ENCODE measurements around the gene ARHGAP29.

Gene ARHGAP29

GRCh38 chr1:94247138-94248094 is 10.0 kb upstream of the ARHGAP29 start:
- Mint-ChIP-seq H3K9me3 (peaks cover 11 to 22% of the 10 kb centered on the region in 2 donors), H3K27me3 (peaks cover 91% of the 10 kb centered on the region), H3K4me3 (peak overlapping the region; percentile 74 to 81), H3K4me1 (peaks cover 15% of the 10 kb centered on the region), H3K27ac (peak overlapping the region in 1 of 2 donors; percentile 3)
- peak; percentile 70 for ATAC-seq
- DNase-seq: peak; percentile 24 to 26

DNA sequence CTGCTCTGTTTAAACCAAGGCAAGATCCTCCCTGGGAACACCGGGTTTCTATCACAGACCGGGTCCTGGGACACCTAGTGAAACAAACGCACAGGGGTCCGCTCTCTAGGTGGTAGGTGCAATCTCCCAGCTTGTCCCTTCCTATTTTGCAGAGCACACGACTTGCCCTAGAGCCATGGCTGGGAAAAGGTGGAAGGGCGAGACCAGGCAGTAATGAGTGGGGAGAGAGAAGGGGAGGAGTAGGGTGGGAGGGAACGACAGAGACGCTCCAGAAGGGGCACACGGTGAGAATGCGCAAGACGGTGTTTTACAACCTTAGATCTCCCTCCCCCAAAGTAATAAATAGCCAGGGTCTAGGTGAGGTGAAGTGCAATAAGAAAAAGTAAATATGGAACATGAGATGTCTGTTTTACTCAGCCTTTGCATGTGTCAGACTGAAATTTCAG is 9.3 kb upstream of the ARHGAP29 start:
- H3K27ac Mint-ChIP-seq: peak overlapping the region in 1 of 2 donors; percentile 3
- DNase-seq: no peak
- peaks cover 15% of the 10 kb centered on the region for H3K4me1 Mint-ChIP-seq
- H3K27me3 Mint-ChIP-seq: peaks cover 91% of the 10 kb centered on the region
- ATAC-seq: peak; percentile 27
- peaks cover 11 to 29% of the 10 kb centered on the region in 2 donors for H3K9me3 Mint-ChIP-seq
- peak overlapping the region; percentile 74 to 81 for H3K4me3 Mint-ChIP-seq

GRCh38 chr1:94245747-94246438 is 8.5 kb upstream of the ARHGAP29 start:
- Mint-ChIP-seq H3K9me3 (peaks cover 11 to 30% of the 10 kb centered on the region in 2 donors), H3K4me3 (no peak overlapping the region), H3K27me3 (peaks cover 91% of the 10 kb centered on the region), H3K27ac (no peak overlapping the region), H3K4me1 (peaks cover 15% of the 10 kb centered on the region)
- no peak for ATAC-seq
- DNase-seq: no peak

DNA sequence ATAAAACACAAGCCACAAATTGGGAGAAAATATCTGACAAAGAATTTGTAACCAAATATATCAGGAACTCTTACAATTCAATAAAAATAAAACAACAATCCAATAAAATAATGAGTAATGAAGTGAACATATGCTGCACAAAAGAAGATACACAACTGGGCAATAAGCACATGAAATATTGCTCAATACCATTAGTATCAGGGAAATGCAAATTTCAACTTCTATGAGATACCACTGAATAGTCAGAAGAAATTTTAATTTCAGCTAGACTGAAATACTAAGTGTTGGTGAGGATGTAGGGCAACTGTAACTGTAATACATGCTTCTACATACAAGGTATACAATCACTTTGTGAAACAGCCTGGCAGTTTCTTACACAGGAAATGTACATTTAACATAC is 7.4 kb upstream of the ARHGAP29 start:
- no peak for ATAC-seq
- Mint-ChIP-seq H3K9me3 (peaks cover 11 to 30% of the 10 kb centered on the region in 2 donors), H3K27ac (no peak overlapping the region), H3K27me3 (peaks cover 95% of the 10 kb centered on the region), H3K4me1 (peaks cover 15% of the 10 kb centered on the region), H3K4me3 (no peak overlapping the region)
- no peak for DNase-seq

DNA sequence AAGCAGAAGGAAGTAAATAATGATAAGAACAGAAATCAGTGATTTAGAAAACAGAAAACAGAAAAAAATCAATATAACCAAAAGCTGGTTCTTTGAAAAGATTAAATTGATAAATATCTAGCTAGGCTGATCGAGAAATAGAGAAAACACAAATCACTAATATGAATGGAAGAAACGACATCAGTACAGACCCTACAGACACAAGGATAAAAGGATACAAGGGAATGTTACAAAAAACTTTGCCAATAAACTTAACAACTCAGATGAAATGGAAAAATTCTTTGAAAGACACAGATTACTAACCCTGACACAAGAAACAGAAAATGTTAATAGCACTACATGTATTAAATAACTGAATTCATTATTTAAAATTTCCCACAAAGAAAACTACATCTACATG is 6.3 kb upstream of the ARHGAP29 start:
- Mint-ChIP-seq H3K27me3 (peaks cover 95% of the 10 kb centered on the region), H3K27ac (no peak overlapping the region), H3K9me3 (peaks cover 11 to 30% of the 10 kb centered on the region in 2 donors), H3K4me3 (no peak overlapping the region), H3K4me1 (peaks cover 15% of the 10 kb centered on the region)
- DNase-seq (no peak), ATAC-seq (no peak)

DNA sequence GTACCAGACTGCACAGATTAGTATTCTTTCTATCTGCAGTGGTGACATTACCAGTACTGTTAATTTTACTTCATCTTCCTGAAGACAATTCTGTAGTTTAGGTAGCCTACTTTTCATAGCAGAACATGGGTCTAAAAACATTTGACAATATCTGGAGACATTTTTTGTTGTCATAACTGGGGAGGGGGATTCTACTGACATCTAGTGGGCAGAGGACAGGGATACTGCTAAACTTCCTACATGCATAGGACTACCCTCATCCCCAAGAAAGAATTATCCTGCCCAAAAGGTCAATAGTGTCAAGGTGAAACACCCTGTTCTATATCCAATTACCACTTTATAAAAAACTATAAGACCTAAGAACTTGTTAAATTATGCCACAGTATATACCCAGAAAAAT is 3.4 kb upstream of the ARHGAP29 start:
- no peak for DNase-seq
- Mint-ChIP-seq H3K27me3 (peaks cover 97% of the 10 kb centered on the region), H3K4me3 (no peak overlapping the region), H3K4me1 (peaks cover 11% of the 10 kb centered on the region), H3K9me3 (peaks cover 11 to 30% of the 10 kb centered on the region in 2 donors), H3K27ac (no peak overlapping the region)
- no peak for ATAC-seq

GRCh38 chr1:94239796-94240195 is 2.4 kb upstream of the ARHGAP29 start:
- no peak overlapping the region for H3K27ac Mint-ChIP-seq
- ATAC-seq (no peak), DNase-seq (no peak)
- H3K9me3 Mint-ChIP-seq: peaks cover 11 to 30% of the 10 kb centered on the region in 2 donors
- H3K4me3 Mint-ChIP-seq: no peak overlapping the region
- peaks cover 93% of the 10 kb centered on the region for H3K27me3 Mint-ChIP-seq
- H3K4me1 Mint-ChIP-seq: peaks cover 14% of the 10 kb centered on the region

DNA sequence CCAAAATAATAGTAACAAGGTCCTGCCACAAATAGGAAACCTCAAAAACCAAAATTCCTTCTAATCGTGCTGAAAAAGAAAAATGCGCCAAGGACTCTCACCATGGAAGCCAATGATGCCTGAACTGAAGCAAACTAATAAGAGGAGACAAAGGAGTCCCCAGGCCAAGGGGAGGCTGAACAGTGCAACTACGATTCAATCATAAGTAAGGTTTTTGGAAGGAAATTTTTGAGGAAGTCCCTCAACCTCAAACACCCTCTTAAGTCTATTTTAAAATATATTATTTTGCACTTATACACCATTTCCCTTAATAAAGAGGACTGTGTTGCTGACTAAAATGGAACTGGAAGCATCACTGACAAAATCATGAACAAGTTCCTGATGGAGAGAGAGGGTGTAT is 1.7 kb upstream of the ARHGAP29 start:
- Mint-ChIP-seq H3K4me1 (peaks cover 14% of the 10 kb centered on the region), H3K27ac (no peak overlapping the region), H3K9me3 (peaks cover 11 to 25% of the 10 kb centered on the region in 2 donors), H3K27me3 (peaks cover 93% of the 10 kb centered on the region), H3K4me3 (no peak overlapping the region)
- DNase-seq (no peak), ATAC-seq (no peak)

- peak; percentile 51 for ATAC-seq
- peak in 1 of 2 donors; percentile 13 for DNase-seq
These were observed 624 bp downstream of the ARHGAP29 start for GRCh38 chr1:94236630-94237290.

GRCh38 chr1:94236013-94236491 is 1.3 kb downstream of the ARHGAP29 start:
- Mint-ChIP-seq H3K4me1 (peaks cover 14% of the 10 kb centered on the region), H3K9me3 (no peaks in the 10 kb centered on the region), H3K27ac (no peak overlapping the region), H3K4me3 (peak overlapping the region; percentile 59 to 74), H3K27me3 (peaks cover 92% of the 10 kb centered on the region)
- no peak for DNase-seq
- ATAC-seq: no peak

More at GRCh38 chr1:94236630-94237290, 624 bp downstream of the ARHGAP29 start:
- Mint-ChIP-seq H3K4me1 (peaks cover 14% of the 10 kb centered on the region), H3K4me3 (peak overlapping the region; percentile 59 to 74), H3K9me3 (peaks cover 0 to 2% of the 10 kb centered on the region in 2 donors), H3K27ac (no peak overlapping the region), H3K27me3 (peaks cover 90% of the 10 kb centered on the region)

DNA sequence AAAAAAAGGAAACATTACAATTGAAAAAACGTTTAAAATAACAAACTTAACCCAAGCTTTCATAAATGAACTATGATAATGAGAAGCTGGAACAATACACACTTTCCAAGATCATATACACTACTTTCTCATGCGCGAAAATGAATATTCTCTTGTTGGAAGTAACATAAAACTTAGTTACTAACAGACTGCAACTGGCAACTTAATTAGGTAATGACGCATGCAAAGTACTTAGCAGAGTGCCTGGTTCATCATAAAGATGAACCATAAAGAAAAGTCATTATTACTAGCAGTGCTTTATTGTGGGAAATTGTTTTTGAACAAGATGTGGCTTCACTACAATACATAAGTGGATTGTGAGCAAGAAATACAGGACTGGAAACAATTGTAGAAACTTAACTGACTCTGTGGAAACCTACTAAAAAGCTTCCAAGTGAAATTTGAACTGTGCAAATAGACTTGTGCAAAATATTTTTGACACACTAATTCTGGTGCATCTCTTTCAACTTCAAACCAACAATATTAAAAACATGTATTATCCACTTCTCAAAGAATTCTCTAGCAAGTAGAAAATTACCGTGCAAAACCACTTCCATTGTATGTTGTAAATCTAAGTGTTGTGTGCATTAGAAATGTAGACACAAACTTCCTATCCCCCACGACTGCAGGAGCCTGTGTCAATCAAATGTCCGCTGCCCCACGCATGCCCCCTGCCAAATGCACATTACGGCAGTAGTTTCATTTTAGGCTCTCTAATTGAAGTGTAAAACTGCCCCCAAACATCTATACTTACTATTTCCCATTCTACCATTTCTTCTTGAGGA is 2.0 kb downstream of the ARHGAP29 start:
- peaks cover 86% of the 10 kb centered on the region for H3K27me3 Mint-ChIP-seq
- no peak for DNase-seq
- H3K4me3 Mint-ChIP-seq: no peak overlapping the region
- H3K27ac Mint-ChIP-seq: no peak overlapping the region
- peaks cover 14% of the 10 kb centered on the region for H3K4me1 Mint-ChIP-seq
- no peaks in the 10 kb centered on the region for H3K9me3 Mint-ChIP-seq
- ATAC-seq: no peak

- Mint-ChIP-seq H3K4me3 (no peak overlapping the region), H3K27me3 (peaks cover 78% of the 10 kb centered on the region), H3K4me1 (peaks cover 14% of the 10 kb centered on the region)
These were observed 2.8 kb downstream of the ARHGAP29 start for GRCh38 chr1:94234615-94235014.

DNA sequence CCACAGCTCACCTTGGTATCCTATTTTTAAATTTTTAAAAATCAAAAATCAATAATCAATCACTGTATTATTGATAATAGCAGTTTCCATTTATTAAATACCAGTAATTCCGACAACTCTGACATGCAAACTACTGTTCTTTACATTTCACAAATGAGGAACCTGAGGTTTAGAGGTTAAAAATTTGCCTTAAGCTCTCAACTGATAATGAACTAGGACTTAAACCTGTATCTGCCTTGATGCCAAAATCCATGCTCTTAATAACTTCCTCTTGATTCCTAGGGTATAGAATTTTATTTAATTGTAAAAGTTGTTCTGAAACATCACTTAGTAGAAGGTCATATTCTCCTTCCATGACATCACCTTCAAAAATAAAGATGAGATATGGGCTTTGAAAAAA is 5.6 kb downstream of the ARHGAP29 start:
- ATAC-seq (no peak), DNase-seq (no peak)
- Mint-ChIP-seq H3K9me3 (no peaks in the 10 kb centered on the region), H3K4me3 (no peak overlapping the region), H3K4me1 (peaks cover 13% of the 10 kb centered on the region), H3K27me3 (peaks cover 50% of the 10 kb centered on the region), H3K27ac (no peak overlapping the region)

More at GRCh38 chr1:94234615-94235014, 2.8 kb downstream of the ARHGAP29 start:
- no peaks in the 10 kb centered on the region for H3K9me3 Mint-ChIP-seq
- DNase-seq: no peak
- ATAC-seq: no peak
- no peak overlapping the region for H3K27ac Mint-ChIP-seq

DNA sequence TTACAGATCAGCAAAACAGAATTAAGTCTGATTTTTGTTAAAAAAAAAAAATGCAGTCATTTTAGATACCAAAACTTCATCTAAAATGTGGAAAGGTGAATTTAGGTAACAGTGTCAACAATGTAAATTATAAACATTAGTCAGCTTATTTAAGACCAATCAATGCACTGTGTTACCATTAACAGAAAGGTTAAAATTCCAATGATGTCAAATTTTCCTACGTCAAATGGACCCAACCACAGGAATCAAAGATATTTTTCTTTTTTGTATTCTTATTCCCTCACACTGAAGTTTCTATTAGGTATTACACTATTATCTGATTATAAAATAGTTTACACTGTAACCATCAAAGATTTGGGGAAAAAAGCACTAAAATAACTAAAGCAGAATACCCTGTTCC is 6.5 kb downstream of the ARHGAP29 start:
- H3K27ac Mint-ChIP-seq: no peak overlapping the region

More for the DNA sequence above, 6.5 kb downstream of the ARHGAP29 start:
- DNase-seq: no peak
- no peaks in the 10 kb centered on the region for H3K9me3 Mint-ChIP-seq
- H3K4me1 Mint-ChIP-seq: peaks cover 5% of the 10 kb centered on the region
- no peak for ATAC-seq
- no peak overlapping the region for H3K4me3 Mint-ChIP-seq
- H3K27me3 Mint-ChIP-seq: peaks cover 42% of the 10 kb centered on the region

Measured in stimulated activated naive CD8-positive, alpha-beta T cell treated with anti-CD3 and anti-CD28 coated beads, Interleukin-15, amount 100 ng/mL, for 72 hours (primary cell).